Measurements from ENCODE around the gene FGF18. TPM values are rescaled to one million over a fixed set of nuclear protein-coding genes. Genes with fewer than 3 reads are reported as not detected.
"Not testable (repeated sequence)": the region's sequence is repeated elsewhere in the genome, so short reads cannot be mapped to it uniquely, and the experiment has no call there.

The FGF18 gene
- total RNA-seq, 1 donor from 2014 or later = 1.7 TPM

DNA sequence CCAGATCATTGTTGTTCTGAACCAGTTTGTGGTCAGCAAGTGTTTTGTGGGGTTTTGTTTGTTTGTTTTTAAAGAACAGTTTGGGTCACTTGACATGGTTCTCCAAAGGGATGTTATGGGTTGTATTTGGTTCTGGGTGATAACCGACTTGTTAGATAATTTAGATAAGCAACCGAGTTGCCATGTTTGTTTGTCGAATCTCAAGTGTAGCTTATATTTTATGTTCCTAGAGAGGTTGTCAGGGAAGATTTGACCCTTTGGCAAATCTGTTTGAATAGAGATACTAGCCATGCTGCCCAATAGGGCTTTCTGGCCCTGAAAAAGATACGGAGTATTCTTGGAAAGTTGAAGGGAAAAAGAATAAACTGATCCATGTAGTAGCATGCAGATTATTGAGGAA, 12.2 kb upstream of the FGF18 start:
- H3K4me3 Mint-ChIP-seq = no peak overlapping the region
- peaks cover 4% of the 10 kb centered on the region for H3K4me1 Mint-ChIP-seq (ENCODE audit: unreplicated experiment)
- no peak for TF ChIP-seq CTCF (conservative IDR thresholded peaks at IDR 0.05)
- no peaks in the 10 kb centered on the region for H3K27me3 Mint-ChIP-seq
- H3K9me3 Mint-ChIP-seq = no peaks in the 10 kb centered on the region
- DNase-seq (ENCODE audit: extremely low spot score, unreplicated experiment) = no peak
- no peak overlapping the region for H3K27ac Mint-ChIP-seq
- peaks cover 55% of the 10 kb centered on the region for H3K36me3 Mint-ChIP-seq

- TF ChIP-seq CTCF (conservative IDR thresholded peaks at IDR 0.05) = no peak
- Mint-ChIP-seq H3K4me3 (no peak overlapping the region), H3K9me3 (no peaks in the 10 kb centered on the region), H3K27me3 (no peaks in the 10 kb centered on the region), H3K4me1 (ENCODE audit: unreplicated experiment) (peaks cover 4% of the 10 kb centered on the region), H3K27ac (peak overlapping the region; percentile 55), H3K36me3 (peaks cover 60% of the 10 kb centered on the region)
- DNase-seq (ENCODE audit: extremely low spot score, unreplicated experiment) = no peak
Measured at GRCh38 chr5:171409164-171410136, 10.0 kb upstream of the FGF18 start.

GRCh38 chr5:171410181-171410580, 9.3 kb upstream of the FGF18 start:
- Mint-ChIP-seq H3K27ac (no peak overlapping the region), H3K4me1 (ENCODE audit: unreplicated experiment) (peaks cover 4% of the 10 kb centered on the region), H3K4me3 (no peak overlapping the region), H3K9me3 (no peaks in the 10 kb centered on the region), H3K36me3 (peaks cover 59% of the 10 kb centered on the region), H3K27me3 (no peaks in the 10 kb centered on the region)
- TF ChIP-seq CTCF (conservative IDR thresholded peaks at IDR 0.05) = no peak
- no peak for DNase-seq (ENCODE audit: extremely low spot score, unreplicated experiment)

GRCh38 chr5:171412186-171412585, 7.3 kb upstream of the FGF18 start:
- Mint-ChIP-seq H3K4me1 (ENCODE audit: unreplicated experiment) (peaks cover 4% of the 10 kb centered on the region), H3K27me3 (no peaks in the 10 kb centered on the region), H3K27ac (no peak overlapping the region), H3K4me3 (no peak overlapping the region), H3K9me3 (no peaks in the 10 kb centered on the region), H3K36me3 (peaks cover 43% of the 10 kb centered on the region)
- DNase-seq (ENCODE audit: extremely low spot score, unreplicated experiment) = no peak
- no peak for TF ChIP-seq CTCF (conservative IDR thresholded peaks at IDR 0.05)

DNA sequence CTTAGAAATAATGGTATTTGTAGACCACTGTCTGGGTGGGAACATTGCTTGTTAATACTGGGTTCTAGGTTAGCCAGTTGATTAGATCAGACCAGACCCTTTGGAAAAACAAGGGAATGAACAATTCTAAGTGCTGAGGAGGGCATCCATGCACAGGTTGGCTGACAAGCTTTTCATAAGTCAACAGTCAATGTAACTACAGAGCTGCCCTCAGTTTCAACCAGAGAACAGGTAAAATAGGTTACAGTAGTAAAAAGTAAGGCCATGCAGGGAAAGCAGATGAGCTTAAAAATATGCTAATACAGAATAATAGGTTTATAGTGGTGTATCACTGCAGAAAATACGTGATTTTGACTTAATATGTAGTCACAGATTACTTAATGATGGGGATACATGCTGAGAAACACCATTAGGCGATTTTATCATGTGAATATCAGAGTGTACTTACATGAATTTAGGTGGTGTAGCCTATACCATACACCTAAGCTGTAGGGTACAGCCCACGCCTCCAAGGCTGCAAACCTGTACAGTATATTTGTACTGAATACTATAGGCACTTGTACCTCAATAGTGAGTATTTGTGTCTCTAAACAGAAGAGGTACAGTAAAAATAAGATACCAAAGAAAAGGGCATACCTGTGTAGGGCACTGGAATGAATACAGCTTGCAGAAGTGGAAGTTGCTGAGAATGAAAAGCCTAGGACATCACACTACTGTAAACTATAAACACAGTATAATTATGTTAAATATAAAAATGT, 6.1 kb upstream of the FGF18 start:
- H3K27ac Mint-ChIP-seq = no peak overlapping the region
- no peak for DNase-seq (ENCODE audit: extremely low spot score, unreplicated experiment)
- H3K4me3 Mint-ChIP-seq = no peak overlapping the region
- H3K36me3 Mint-ChIP-seq = peaks cover 31% of the 10 kb centered on the region
- peaks cover under 1% of the 10 kb centered on the region for H3K4me1 Mint-ChIP-seq (ENCODE audit: unreplicated experiment)
- H3K27me3 Mint-ChIP-seq = no peaks in the 10 kb centered on the region
- no peaks in the 10 kb centered on the region for H3K9me3 Mint-ChIP-seq
- no peak for TF ChIP-seq CTCF (conservative IDR thresholded peaks at IDR 0.05)

GRCh38 chr5:171413993-171414392, 5.5 kb upstream of the FGF18 start:
- not testable (repeated sequence) for H3K4me1 Mint-ChIP-seq (ENCODE audit: unreplicated experiment); DNase-seq (ENCODE audit: extremely low spot score, unreplicated experiment); H3K4me3 Mint-ChIP-seq; H3K27me3 Mint-ChIP-seq; H3K9me3 Mint-ChIP-seq; H3K27ac Mint-ChIP-seq
- peaks cover 26% of the 10 kb centered on the region for H3K36me3 Mint-ChIP-seq
